Measurements from ENCODE around the gene ITGA11. TPM values are rescaled to one million over a fixed set of nuclear protein-coding genes. Genes with fewer than 3 reads are reported as not detected.

The ITGA11 gene
- total RNA-seq, 2 experiments from 2014 or later = under 0.01 TPM; not detected in 1

- Histone ChIP-seq H3K4me3 (ENCODE audit: low read depth, low read length, poor library complexity, severe bottlenecking) (no peak overlapping the region), H3K9me3 (ENCODE audit: low read length) (no peaks in the 10 kb centered on the region), H3K79me2 (ENCODE audit: insufficient read depth, low read depth, low read length) (no peaks in the 10 kb centered on the region), H3K36me3 (ENCODE audit: insufficient read depth, low read length) (no peaks in the 10 kb centered on the region), H3K9me2 (ENCODE audit: insufficient read depth, low read length) (no peaks in the 10 kb centered on the region), H3K27ac (ENCODE audit: low read depth, low read length, poor library complexity, severe bottlenecking) (no peak overlapping the region), H3K4me2 (ENCODE audit: low read length) (no peak overlapping the region), H4K20me1 (ENCODE audit: insufficient read depth, low read length) (no peaks in the 10 kb centered on the region), H3K4me1 (ENCODE audit: insufficient read depth, low read length, poor library complexity, severe bottlenecking) (peaks cover 7% of the 10 kb centered on the region), H2AFZ (ENCODE audit: low read length) (no peak overlapping the region)
- ChIA-PET POLR2A (no interaction called here), CTCF (ENCODE audit: unreplicated experiment) (no interaction called here)
- DNase-seq (ENCODE audit: low spot score) = no peak
- TF ChIP-seq EZH2phosphoT487 (IDR thresholded peaks at IDR 0.05; ENCODE audit: borderline replicate concordance, low read depth, low read length) = no peak
- no peak for TF ChIP-seq CTCF (conservative IDR thresholded peaks at IDR 0.05; ENCODE audit: low read length)
- no TSS peak for BruUV-seq (replicated peaks)
- intact Hi-C loops (cut with micrococcal nuclease; ENCODE audit: unreplicated experiment) = no loop called here
These were observed 77.7 kb downstream of the ITGA11 start for GRCh38 chr15:68354268-68354667.

- Histone ChIP-seq H3K9me2 (ENCODE audit: insufficient read depth, low read length) (no peaks in the 10 kb centered on the region), H3K4me1 (ENCODE audit: insufficient read depth, low read length, poor library complexity, severe bottlenecking) (peaks cover 7% of the 10 kb centered on the region), H3K9me3 (ENCODE audit: low read length) (no peaks in the 10 kb centered on the region), H3K36me3 (ENCODE audit: insufficient read depth, low read length) (no peaks in the 10 kb centered on the region), H2AFZ (ENCODE audit: low read length) (no peak overlapping the region), H3K27ac (ENCODE audit: low read depth, low read length, poor library complexity, severe bottlenecking) (no peak overlapping the region), H4K20me1 (ENCODE audit: insufficient read depth, low read length) (no peaks in the 10 kb centered on the region), H3K4me3 (ENCODE audit: low read depth, low read length, poor library complexity, severe bottlenecking) (no peak overlapping the region), H3K4me2 (ENCODE audit: low read length) (no peak overlapping the region), H3K79me2 (ENCODE audit: insufficient read depth, low read depth, low read length) (no peaks in the 10 kb centered on the region)
- intact Hi-C loops (cut with micrococcal nuclease; ENCODE audit: unreplicated experiment) = no loop called here
- BruUV-seq (replicated peaks) = no TSS peak
- POLR2A ChIA-PET = interaction anchor here (0.6 to 1.0 kb wide), 2 partner anchors 12 to 166 kb away, joined by 4 to 5 read pairs; no protein-coding TSS in a partner anchor
- DNase-seq (ENCODE audit: low spot score) = no peak
- TF ChIP-seq EZH2phosphoT487 (IDR thresholded peaks at IDR 0.05; ENCODE audit: borderline replicate concordance, low read depth, low read length) (no peak), CTCF (conservative IDR thresholded peaks at IDR 0.05; ENCODE audit: low read length) (no peak)
- CTCF ChIA-PET (ENCODE audit: unreplicated experiment) = no interaction called here
These were observed 78.4 kb downstream of the ITGA11 start for GRCh38 chr15:68353421-68354135.

GRCh38 chr15:68352401-68353062 lies 79.4 kb downstream of the ITGA11 start:
- H3K9me2 ChIP-seq (ENCODE audit: insufficient read depth, low read length) = no peaks in the 10 kb centered on the region
- no peaks in the 10 kb centered on the region for H3K36me3 ChIP-seq (ENCODE audit: insufficient read depth, low read length)
- H3K79me2 ChIP-seq (ENCODE audit: insufficient read depth, low read depth, low read length) = no peaks in the 10 kb centered on the region
- H2AFZ ChIP-seq (ENCODE audit: low read length) = no peak overlapping the region
- intact Hi-C loops (cut with micrococcal nuclease; ENCODE audit: unreplicated experiment) = no loop called here
- no peak for TF ChIP-seq EZH2phosphoT487 (IDR thresholded peaks at IDR 0.05; ENCODE audit: borderline replicate concordance, low read depth, low read length)
- TF ChIP-seq CTCF (conservative IDR thresholded peaks at IDR 0.05; ENCODE audit: low read length) = no peak
- POLR2A ChIA-PET = interaction anchor here (0.6 to 1.0 kb wide), 2 partner anchors 13 to 1231 kb away, joined by 3 to 4 read pairs; no protein-coding TSS in a partner anchor
- H3K27ac ChIP-seq (ENCODE audit: low read depth, low read length, poor library complexity, severe bottlenecking) = no peak overlapping the region
- no peaks in the 10 kb centered on the region for H4K20me1 ChIP-seq (ENCODE audit: insufficient read depth, low read length)
- no peak overlapping the region for H3K4me3 ChIP-seq (ENCODE audit: low read depth, low read length, poor library complexity, severe bottlenecking)
- CTCF ChIA-PET (ENCODE audit: unreplicated experiment) = no interaction called here
- H3K4me2 ChIP-seq (ENCODE audit: low read length) = 0 out of 2 replicates have a peak overlapping the region, but pooled peaks have one; percentile 13
- no TSS peak for BruUV-seq (replicated peaks)
- peaks cover 7% of the 10 kb centered on the region for H3K4me1 ChIP-seq (ENCODE audit: insufficient read depth, low read length, poor library complexity, severe bottlenecking)
- DNase-seq (ENCODE audit: low spot score) = peak; percentile 48
- no peaks in the 10 kb centered on the region for H3K9me3 ChIP-seq (ENCODE audit: low read length)
